HCT116 (cell line): ENCODE measurements around the gene KRT81. TPM values are rescaled to one million over a fixed set of nuclear protein-coding genes. Genes with fewer than 3 reads are reported as not detected.

ENCODE experiments used
- ATAC-seq: fragments of 200-7000 bp; cut with Tn5 transposase; 2 replicates; pipeline ENCODE4 v1.9.1; 2020; ENCODE audit warnings: mild to moderate bottlenecking, moderate library complexity
- BruUV-seq: library from RNA; stranded (reverse); fragments of 400-500 nt; replicated peaks from 2 replicates; lab custom pipeline; 2021; lab: Mats Ljungman, UMichigan
- CTCF ChIA-PET: fragments of 300-600 bp; sonication (Branson Sonifier 250); formaldehyde crosslinking; loops from one replicate; lab custom pipeline; 2021; ENCODE audit warnings: antibody characterized with exemption; lab: Charles Lee
- POLR2A ChIA-PET: fragments of 300-600, 350-600 bp; sonication (Branson Sonifier 250); formaldehyde crosslinking; loops from one replicate; lab custom pipeline; 2021; ENCODE audit warnings: antibody characterized with exemption; lab: Charles Lee
- RAD21 ChIA-PET, 2 experiments: fragments of 300-600 bp; sonication (Branson Sonifier 250); formaldehyde crosslinking; loops; one replicate each; lab custom pipeline; 2023; ENCODE audit warnings: low total read pairs in 2 of 2; ENCODE audit not compliant: uncharacterized antibody in 2 of 2, unreplicated experiment in 2 of 2, low non-redundant PET in 1 of 2; lab: Charles Lee
- DNase-seq: peaks from one replicate; pipeline ENCODE4 v3.0.0-alpha.2; 2010; ENCODE audit warnings: low read depth, low spot score
- H2AFZ ChIP-seq: fragments of 200-600 bp; shearing (Covaris generic), sonication (generic); 2 replicates; pipeline ENCODE4 v1.6.1; 2017; ENCODE audit warnings: low read depth, mixed run types, mixed read lengths, antibody characterized with exemption, low read length; ENCODE audit not compliant: poor library complexity, severe bottlenecking
- H3K27ac ChIP-seq: 2 replicates; pipeline ENCODE4 v1.5.1; 2012; ENCODE audit warnings: low read depth, low read length
- H3K27me3 ChIP-seq: fragments of 200-600 bp; sonication (generic); 2 replicates; pipeline ENCODE4 v1.6.1; 2016; ENCODE audit warnings: mixed run types, low read length, mixed read lengths; ENCODE audit not compliant: insufficient read depth
- H3K36me3 ChIP-seq, 2 experiments: fragments of 200-500 bp in 1 of 2; fragments of 200-600 bp in 1 of 2; sonication (Bioruptor generic) in 1 of 2; sonication (generic) in 1 of 2; 2 replicates each; pipeline versions ENCODE4 v1.5.1 to v1.6.1; 2014 to 2016; ENCODE audit warnings: low read length in 2 of 2, inconsistent platforms in 1 of 2, mixed read lengths in 1 of 2, mixed run types in 1 of 2; ENCODE audit not compliant: insufficient read depth in 2 of 2, control insufficient read depth in 1 of 2
- H3K4me1 ChIP-seq, 2 experiments: fragments of 200-600 bp in 1 of 2; sonication (generic) in 1 of 2; 2 replicates each; pipeline versions ENCODE4 v1.5.1 to v1.6.1; 2012 to 2017; ENCODE audit warnings: low read length in 2 of 2, inconsistent platforms in 1 of 2, mild to moderate bottlenecking in 1 of 2, mixed read lengths in 1 of 2, mixed run types in 1 of 2, moderate library complexity in 1 of 2; ENCODE audit not compliant: insufficient read depth in 2 of 2, control insufficient read depth in 1 of 2
- H3K4me2 ChIP-seq: fragments of 200-600 bp; sonication (generic); 2 replicates; pipeline ENCODE4 v1.6.1; 2017; ENCODE audit warnings: mixed run types, low read length, mixed read lengths
- H3K4me3 ChIP-seq, 2 experiments: fragments of 200-600 bp in 1 of 2; sonication (generic) in 1 of 2; replicated peaks in 1 of 2; 2 replicates each; pipeline ENCODE4 v1.5.1; 2011 to 2016; ENCODE audit warnings: low read length in 2 of 2, control low read depth in 1 of 2, low read depth in 1 of 2, mild to moderate bottlenecking in 1 of 2, mixed read lengths in 1 of 2, mixed run types in 1 of 2
- H3K79me2 ChIP-seq: fragments of 200-600 bp; sonication (generic); 2 replicates; pipeline ENCODE4 v1.6.1; 2017; ENCODE audit warnings: mild to moderate bottlenecking, mixed run types, low read length, moderate library complexity, mixed read lengths; ENCODE audit not compliant: insufficient read depth
- H3K9ac ChIP-seq: fragments of 200-600 bp; sonication (generic); 2 replicates; pipeline ENCODE4 v1.6.1; 2016; ENCODE audit warnings: low read length, mixed read lengths
- H3K9me2 ChIP-seq: fragments of 200-600 bp; sonication (generic), shearing (Covaris generic); 2 replicates; pipeline ENCODE4 v1.6.1; 2017; ENCODE audit warnings: mixed run types, mild to moderate bottlenecking, moderate library complexity; ENCODE audit not compliant: insufficient read depth
- H3K9me3 ChIP-seq, 2 experiments: fragments of 200-500 bp in 1 of 2; fragments of 200-600 bp in 1 of 2; sonication (Bioruptor generic) in 1 of 2; sonication (generic) in 1 of 2; 2 replicates each; pipeline ENCODE4 v1.6.1; 2014 to 2017; ENCODE audit warnings: low read length in 2 of 2, mixed read lengths in 2 of 2, inconsistent platforms in 1 of 2, low read depth in 1 of 2, mild to moderate bottlenecking in 1 of 2, mixed run types in 1 of 2, moderate library complexity in 1 of 2; ENCODE audit not compliant: control insufficient read depth in 1 of 2, insufficient read depth in 1 of 2
- H4K20me1 ChIP-seq: fragments of 200-600 bp; sonication (generic), shearing (Covaris generic); 2 replicates; pipeline ENCODE4 v1.6.1; 2017; ENCODE audit warnings: mixed run types, mild to moderate bottlenecking, moderate library complexity; ENCODE audit not compliant: insufficient read depth
- CEBPB ChIP-seq: IDR thresholded peaks from 2 replicates; pipeline ENCODE4 v1.6.1; 2012; ENCODE audit warnings: low read depth
- CTCF ChIP-seq, 3 experiments: fragments of 200-600 bp in 1 of 3; sonication (generic) in 1 of 3; IDR thresholded peaks in 2 of 3; conservative IDR thresholded peaks in 1 of 3; 2 replicates each; pipeline ENCODE4 v1.5.1; 2012 to 2017; ENCODE audit warnings: low read depth in 2 of 3, low read length in 2 of 3, antibody characterized with exemption in 1 of 3, borderline replicate concordance in 1 of 3, control low read depth in 1 of 3, mild to moderate bottlenecking in 1 of 3, mixed read lengths in 1 of 3, mixed run types in 1 of 3, moderate library complexity in 1 of 3; ENCODE audit not compliant: insufficient read depth in 1 of 3
- EGR1 ChIP-seq: IDR thresholded peaks from 2 replicates; pipeline ENCODE4 v1.6.1; 2012; ENCODE audit warnings: low read depth
- EZH2 ChIP-seq: fragments of 200-600 bp; sonication (generic); IDR thresholded peaks from 2 replicates; pipeline ENCODE4 v1.6.1; 2017; ENCODE audit warnings: antibody characterized with exemption, mixed run types
- EZH2phosphoT487 ChIP-seq: fragments of 200-600 bp; IDR thresholded peaks from 2 replicates; pipeline ENCODE4 v1.6.1; 2018; ENCODE audit warnings: antibody characterized with exemption, borderline replicate concordance
- POLR2A ChIP-seq: IDR thresholded peaks from 2 replicates; pipeline ENCODE4 v1.7.0; 2011; ENCODE audit warnings: borderline replicate concordance; ENCODE audit not compliant: insufficient read depth, insufficient read length; ENCODE audit errors: extremely low read depth
- POLR2AphosphoS5 ChIP-seq: IDR thresholded peaks from 2 replicates; pipeline ENCODE4 v1.6.1; 2011; ENCODE audit warnings: mild to moderate bottlenecking, low read depth, low read length, moderate library complexity
- RAD21 ChIP-seq: IDR thresholded peaks from 2 replicates; pipeline ENCODE4 v1.6.1; 2012; ENCODE audit warnings: low read depth, mild to moderate bottlenecking
- REST ChIP-seq: IDR thresholded peaks from 2 replicates; pipeline ENCODE4 v1.6.1; 2012; ENCODE audit warnings: low read depth
- SIN3A ChIP-seq: IDR thresholded peaks from 2 replicates; pipeline ENCODE4 v1.6.1; 2012; ENCODE audit warnings: low read depth
- TCF7L2 ChIP-seq: IDR thresholded peaks from 2 replicates; pipeline ENCODE4 v1.7.0; 2011; ENCODE audit warnings: borderline replicate concordance, inconsistent platforms; ENCODE audit not compliant: insufficient read depth, insufficient read length; ENCODE audit errors: extremely low read depth
- ZFX ChIP-seq: fragments of 450-650 bp; IDR thresholded peaks from 2 replicates; pipeline ENCODE4 v1.6.1; 2017
- ZNF274 ChIP-seq: fragments of 200-500 bp; sonication (Bioruptor generic); IDR thresholded peaks from 2 replicates; pipeline ENCODE4 v1.6.1; 2014; ENCODE audit warnings: mild to moderate bottlenecking, low read depth, low read length, inconsistent platforms
- intact Hi-C: fragments of 100-400 bp; cut with micrococcal nuclease; formaldehyde crosslinking; loops from 2 replicates; pipeline ENCODE4 v1.10.0; 2022
- total RNA-seq: library from RNA; stranded (reverse); gene quantifications from one replicate; pipeline ENCODE4 v1.2.1, GENCODE V29; 2021; ENCODE audit not compliant: unreplicated experiment
- TF ChIP-seq, protein P1 (sequence below): IDR thresholded peaks from 2 replicates; pipeline ENCODE4 v1.6.1; 2012

Gene KRT81
- total RNA-seq, 1 experiment from 2014 or later: 0.84 TPM

GRCh38 chr12:52331039-52331438, 39.7 kb upstream of the KRT81 start (continued):
- no peak for TF ChIP-seq REST

- Histone ChIP-seq H3K9me3 (no peaks in the 10 kb centered on the region), H3K9ac (no peak overlapping the region), H3K79me2 (no peaks in the 10 kb centered on the region), H3K27me3 (no peaks in the 10 kb centered on the region), H3K27ac (no peak overlapping the region), H2AFZ (peak overlapping the region; percentile 90), H3K4me3 (no peak overlapping the region; a peak in 1 of 4 replicates), H3K4me2 (peak overlapping the region; percentile 32), H3K36me3 (no peaks in the 10 kb centered on the region), H4K20me1 (no peaks in the 10 kb centered on the region), H3K4me1 (peaks cover 0 to 15% of the 10 kb centered on the region in 2 experiments; a peak in 2 of 4 replicates), H3K9me2 (no peaks in the 10 kb centered on the region)
- ChIA-PET CTCF (interaction anchor here (0.6 to 3.6 kb wide), 45 partner anchors 9 to 653 kb away, joined by 3 to 23 read pairs (median 6); partner anchors contain the start of gene KRT80), RAD21 (interaction anchor here (0.6 to 2.1 kb wide), 13 partner anchors 19 to 185 kb away, joined by 3 to 9 read pairs (median 3); no protein-coding TSS in a partner anchor), POLR2A (interaction anchor here (0.8 to 2.4 kb wide), 6 partner anchors 49 to 182 kb away, joined by 3 to 15 read pairs (median 4); partner anchors contain the start of gene KRT80)
- intact Hi-C loops: loop anchor here (1.0 to 5.0 kb wide), 5 partner anchors 48 to 544 kb away; no protein-coding TSS in a partner anchor
- DNase-seq (no peak), ATAC-seq (peak; percentile 57)
- BruUV-seq: no TSS peak
- no peak for TF ChIP-seq ZFX
- TF ChIP-seq TCF7L2: no peak
- TF ChIP-seq POLR2A: no peak
- no peak for TF ChIP-seq EGR1
- no peak for TF ChIP-seq RAD21
- no peak for TF ChIP-seq EZH2phosphoT487
- TF ChIP-seq, protein P1, sequence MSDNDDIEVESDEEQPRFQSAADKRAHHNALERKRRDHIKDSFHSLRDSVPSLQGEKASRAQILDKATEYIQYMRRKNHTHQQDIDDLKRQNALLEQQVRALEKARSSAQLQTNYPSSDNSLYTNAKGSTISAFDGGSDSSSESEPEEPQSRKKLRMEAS: no peak
- no peak for TF ChIP-seq REST
- no peak for TF ChIP-seq EZH2
- no peak for TF ChIP-seq CEBPB
- no peak; a peak in 1 of 6 replicates for TF ChIP-seq CTCF (IDR thresholded peaks at IDR 0.05 in 2 of 3, conservative IDR thresholded peaks at IDR 0.05 in 1 of 3; ENCODE audit: borderline replicate concordance in 1 of 3, insufficient read depth in 1 of 3, low read depth in 2 of 3, low read length in 2 of 3)
- TF ChIP-seq POLR2AphosphoS5: no peak
- TF ChIP-seq ZNF274: no peak
- no peak for TF ChIP-seq SIN3A
Observed at GRCh38 chr12:52327830-52328500, 36.6 kb upstream of the KRT81 start.
